Upper lobe of right lung (tissue), 1 donor: ENCODE measurements around the gene SAG. TPM values are rescaled to one million over a fixed set of nuclear protein-coding genes. Genes with fewer than 3 reads are reported as not detected.

Experiments
- ATAC-seq: fragments of 200-7000 bp; cut with Tn5 transposase; one replicate; pipeline ENCODE4 v1.9.1; 2020; ENCODE audit warnings: mild to moderate bottlenecking, moderate library complexity
- DNase-seq: peaks from one replicate; pipeline ENCODE4 v3.0.0-alpha.2; 2020
- H3K27ac ChIP-seq: fragments of 200-600 bp; one replicate; pipeline ENCODE4 v1.8.0; 2022
- H3K27me3 ChIP-seq: fragments of 200-600 bp; one replicate; pipeline ENCODE4 v1.8.0; 2022; ENCODE audit warnings: mild to moderate bottlenecking
- H3K36me3 ChIP-seq: fragments of 200-600 bp; one replicate; pipeline ENCODE4 v1.8.0; 2022
- H3K4me1 ChIP-seq: fragments of 200-600 bp; one replicate; pipeline ENCODE4 v1.8.0; 2022
- H3K4me3 ChIP-seq: fragments of 200-600 bp; one replicate; pipeline ENCODE4 v1.8.0; 2022; ENCODE audit warnings: mild to moderate bottlenecking
- H3K9me3 ChIP-seq: fragments of 200-600 bp; one replicate; pipeline ENCODE4 v1.8.0; 2022
- intact Hi-C: fragments of 100-400 bp; cut with DNase I; formaldehyde crosslinking; loops from one replicate; pipeline ENCODE4 v1.11.0; 2022
- total RNA-seq: library from RNA; stranded (reverse); fragmentation: NEBNext Ultra II Directional; extraction: Animal tissue kit (Norgen Biotek cat#: 25700); gene quantifications from one replicate; pipeline ENCODE4 v1.2.1, GENCODE V29; 2021
- TF ChIP-seq, protein P1 (sequence below): fragments of 200-600 bp; IDR thresholded peaks from one replicate; pipeline ENCODE4 v1.8.0; 2022; ENCODE audit warnings: antibody characterized with exemption
- donor health status: DM: no; HTN: yes; CAD: no; lungs with severe emphysema.

SAG gene
- total RNA-seq, 1 donor from 2014 or later: not detected

DNA sequence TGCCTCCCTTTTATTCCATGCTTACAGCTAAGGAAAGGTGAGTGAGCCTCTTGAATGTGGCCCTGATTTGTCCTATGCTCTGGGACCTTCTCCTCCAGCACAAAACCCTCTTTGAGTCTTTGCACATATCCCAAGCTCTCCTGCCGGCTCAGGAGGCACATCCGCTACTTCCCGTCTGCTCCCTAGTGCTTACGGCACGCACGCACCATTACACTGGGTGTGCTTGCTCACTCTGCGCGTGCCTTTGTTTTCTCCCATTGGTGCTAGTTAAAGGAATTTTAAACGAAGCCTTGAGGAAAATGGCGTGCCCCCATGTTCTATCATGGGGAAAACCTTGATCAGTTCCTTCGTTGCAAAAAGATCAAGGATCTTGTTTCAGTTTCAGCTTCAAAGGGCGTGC lies 38.8 kb downstream of the SAG start:
- Histone ChIP-seq H3K36me3 (no peaks in the 10 kb centered on the region), H3K27me3 (no peaks in the 10 kb centered on the region), H3K27ac (no peak overlapping the region), H3K4me1 (no peaks in the 10 kb centered on the region), H3K4me3 (no peak overlapping the region), H3K9me3 (no peaks in the 10 kb centered on the region)
- intact Hi-C loops: no loop called here
- ATAC-seq: no peak
- TF ChIP-seq, protein P1, sequence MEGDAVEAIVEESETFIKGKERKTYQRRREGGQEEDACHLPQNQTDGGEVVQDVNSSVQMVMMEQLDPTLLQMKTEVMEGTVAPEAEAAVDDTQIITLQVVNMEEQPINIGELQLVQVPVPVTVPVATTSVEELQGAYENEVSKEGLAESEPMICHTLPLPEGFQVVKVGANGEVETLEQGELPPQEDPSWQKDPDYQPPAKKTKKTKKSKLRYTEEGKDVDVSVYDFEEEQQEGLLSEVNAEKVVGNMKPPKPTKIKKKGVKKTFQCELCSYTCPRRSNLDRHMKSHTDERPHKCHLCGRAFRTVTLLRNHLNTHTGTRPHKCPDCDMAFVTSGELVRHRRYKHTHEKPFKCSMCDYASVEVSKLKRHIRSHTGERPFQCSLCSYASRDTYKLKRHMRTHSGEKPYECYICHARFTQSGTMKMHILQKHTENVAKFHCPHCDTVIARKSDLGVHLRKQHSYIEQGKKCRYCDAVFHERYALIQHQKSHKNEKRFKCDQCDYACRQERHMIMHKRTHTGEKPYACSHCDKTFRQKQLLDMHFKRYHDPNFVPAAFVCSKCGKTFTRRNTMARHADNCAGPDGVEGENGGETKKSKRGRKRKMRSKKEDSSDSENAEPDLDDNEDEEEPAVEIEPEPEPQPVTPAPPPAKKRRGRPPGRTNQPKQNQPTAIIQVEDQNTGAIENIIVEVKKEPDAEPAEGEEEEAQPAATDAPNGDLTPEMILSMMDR: no peak
- DNase-seq: peak; percentile 19

DNA sequence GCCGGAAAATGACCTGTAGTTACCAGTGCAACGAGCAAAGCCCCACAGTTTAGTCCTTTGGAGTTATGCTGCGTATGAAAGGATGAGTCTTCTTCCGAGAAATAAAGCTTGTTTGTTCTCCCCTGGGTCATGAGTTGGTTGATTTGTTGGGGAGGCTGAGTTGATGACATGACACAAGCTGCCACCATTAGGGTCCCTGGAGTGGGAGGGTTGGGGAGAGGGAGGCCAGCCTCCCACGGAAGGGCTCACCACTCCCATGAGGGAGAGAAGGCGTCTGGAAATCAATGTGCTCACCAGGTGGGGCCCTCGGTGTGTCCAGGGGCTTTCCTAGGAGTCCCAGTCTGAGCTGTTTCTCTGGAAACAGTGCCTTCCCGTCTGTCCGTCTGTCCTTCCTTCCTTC lies 39.3 kb downstream of the SAG start:
- Histone ChIP-seq H3K27me3 (no peaks in the 10 kb centered on the region), H3K4me3 (no peak overlapping the region), H3K27ac (no peak overlapping the region), H3K9me3 (no peaks in the 10 kb centered on the region), H3K36me3 (no peaks in the 10 kb centered on the region), H3K4me1 (no peaks in the 10 kb centered on the region)
- ATAC-seq (no peak), DNase-seq (no peak)
- intact Hi-C loops: no loop called here
- TF ChIP-seq, protein P1: no peak

DNA sequence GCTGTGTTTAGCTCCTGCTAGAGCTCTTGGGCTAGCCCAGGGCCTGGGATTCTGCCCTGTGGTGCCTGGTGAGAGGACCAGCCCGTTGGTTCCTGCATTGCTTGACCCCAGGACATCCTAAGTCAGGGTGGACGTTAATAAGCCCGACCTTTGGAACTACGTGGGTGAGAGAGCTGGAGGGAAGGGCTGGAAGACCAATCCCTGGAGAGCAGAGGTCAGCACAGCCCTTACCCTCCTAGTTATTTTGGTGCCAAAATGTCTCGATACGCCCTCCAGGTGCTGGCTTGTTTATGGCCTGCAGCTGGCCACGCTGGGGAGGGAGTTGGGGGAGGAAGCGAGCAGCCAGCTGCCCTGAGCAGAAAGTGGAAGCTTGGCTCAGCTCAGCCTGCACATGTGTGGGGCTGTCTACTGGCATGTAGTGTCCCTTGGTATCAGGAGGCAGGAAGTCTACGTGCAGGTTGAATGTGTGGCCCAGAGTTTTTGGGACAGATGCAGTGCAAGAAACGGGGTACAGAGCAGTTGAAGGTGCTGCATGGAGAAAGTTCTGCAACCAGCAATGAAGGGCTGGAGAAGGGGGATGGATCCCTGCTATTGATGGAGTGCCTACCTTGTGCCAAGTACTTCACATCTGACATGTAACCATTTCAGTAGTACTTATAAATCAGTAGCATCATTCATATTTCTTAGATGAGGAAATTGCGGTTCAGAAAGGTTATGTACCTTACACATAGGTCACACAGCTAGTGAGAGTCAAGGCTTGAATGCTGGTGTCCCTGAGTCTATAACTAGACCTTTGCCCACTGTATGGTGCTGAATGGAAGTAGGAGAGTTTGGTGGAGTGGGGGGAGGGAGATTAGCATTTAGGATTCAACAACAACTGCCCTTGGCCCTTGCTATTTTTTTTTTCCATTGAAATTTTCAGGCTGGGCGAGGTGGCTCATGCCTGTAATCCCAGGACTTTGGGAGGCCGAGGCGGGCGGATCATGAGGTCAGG lies 41.7 kb downstream of the SAG start:
- H3K36me3 ChIP-seq: no peaks in the 10 kb centered on the region
- no peaks in the 10 kb centered on the region for H3K9me3 ChIP-seq
- H3K27ac ChIP-seq: no peak overlapping the region
- TF ChIP-seq, protein P1: no peak
- H3K27me3 ChIP-seq: no peaks in the 10 kb centered on the region
- H3K4me3 ChIP-seq: no peak overlapping the region
- peaks cover 8% of the 10 kb centered on the region for H3K4me1 ChIP-seq
- peak; percentile 51 for ATAC-seq
- intact Hi-C loops: no loop called here
- peak; percentile 62 for DNase-seq

DNA sequence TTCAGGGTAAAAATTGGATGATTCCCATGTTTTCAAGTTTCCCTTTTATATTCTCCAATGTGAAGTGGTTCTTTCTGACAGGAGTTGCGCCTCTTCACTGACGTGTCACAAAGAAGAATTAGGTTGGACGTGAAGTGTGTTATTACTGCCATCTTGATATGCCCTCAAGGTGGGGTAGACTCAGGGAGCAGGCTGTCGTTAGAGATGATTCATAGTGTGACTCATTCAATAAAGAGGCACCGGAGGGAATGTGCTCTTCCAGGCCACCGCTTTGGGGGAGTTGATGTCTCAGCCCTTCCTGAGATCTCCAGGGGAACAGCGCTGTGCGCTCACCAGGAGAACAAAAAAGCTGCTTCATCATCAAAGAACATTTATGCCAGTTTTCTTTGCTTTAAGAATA lies 43.1 kb downstream of the SAG start:
- no peaks in the 10 kb centered on the region for H3K9me3 ChIP-seq
- peaks cover 14% of the 10 kb centered on the region for H3K4me1 ChIP-seq
- DNase-seq: peak; percentile 19
- intact Hi-C loops: loop anchor here (10.0 kb wide), 1 partner anchor 94 kb away; no protein-coding TSS in a partner anchor
- H3K36me3 ChIP-seq: no peaks in the 10 kb centered on the region
- ATAC-seq: no peak
- no peak overlapping the region for H3K4me3 ChIP-seq
- no peaks in the 10 kb centered on the region for H3K27me3 ChIP-seq
- TF ChIP-seq, protein P1: no peak
- no peak overlapping the region for H3K27ac ChIP-seq

DNA sequence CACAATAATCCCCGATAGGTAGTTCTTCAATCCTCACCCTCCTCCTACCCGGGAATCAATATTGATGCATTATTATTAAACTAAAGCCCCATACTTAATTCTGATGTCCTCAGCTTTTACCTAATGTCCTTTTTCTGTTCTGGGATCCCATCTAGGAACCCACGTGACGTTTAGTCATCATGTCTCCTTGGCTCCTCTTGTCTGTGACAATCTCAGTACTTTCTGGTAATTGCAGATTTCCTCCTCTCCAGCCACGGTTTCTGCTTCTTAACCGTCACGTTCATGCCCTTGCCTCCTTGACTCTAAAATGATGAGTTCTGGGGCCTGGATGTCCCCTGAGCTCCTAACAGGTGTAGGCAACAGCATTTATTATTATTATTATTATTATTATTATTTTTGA lies 43.8 kb downstream of the SAG start:
- no peaks in the 10 kb centered on the region for H3K27me3 ChIP-seq
- H3K4me3 ChIP-seq: no peak overlapping the region
- H3K27ac ChIP-seq: no peak overlapping the region
- H3K9me3 ChIP-seq: no peaks in the 10 kb centered on the region
- TF ChIP-seq, protein P1: no peak
- peaks cover 17% of the 10 kb centered on the region for H3K4me1 ChIP-seq
- ATAC-seq (no peak), DNase-seq (no peak)
- H3K36me3 ChIP-seq: no peaks in the 10 kb centered on the region
- intact Hi-C loops: loop anchor here (10.0 kb wide), 1 partner anchor 93 kb away; no protein-coding TSS in a partner anchor
